ENCODE results near the gene RBM19.

RBM19 gene

DNA sequence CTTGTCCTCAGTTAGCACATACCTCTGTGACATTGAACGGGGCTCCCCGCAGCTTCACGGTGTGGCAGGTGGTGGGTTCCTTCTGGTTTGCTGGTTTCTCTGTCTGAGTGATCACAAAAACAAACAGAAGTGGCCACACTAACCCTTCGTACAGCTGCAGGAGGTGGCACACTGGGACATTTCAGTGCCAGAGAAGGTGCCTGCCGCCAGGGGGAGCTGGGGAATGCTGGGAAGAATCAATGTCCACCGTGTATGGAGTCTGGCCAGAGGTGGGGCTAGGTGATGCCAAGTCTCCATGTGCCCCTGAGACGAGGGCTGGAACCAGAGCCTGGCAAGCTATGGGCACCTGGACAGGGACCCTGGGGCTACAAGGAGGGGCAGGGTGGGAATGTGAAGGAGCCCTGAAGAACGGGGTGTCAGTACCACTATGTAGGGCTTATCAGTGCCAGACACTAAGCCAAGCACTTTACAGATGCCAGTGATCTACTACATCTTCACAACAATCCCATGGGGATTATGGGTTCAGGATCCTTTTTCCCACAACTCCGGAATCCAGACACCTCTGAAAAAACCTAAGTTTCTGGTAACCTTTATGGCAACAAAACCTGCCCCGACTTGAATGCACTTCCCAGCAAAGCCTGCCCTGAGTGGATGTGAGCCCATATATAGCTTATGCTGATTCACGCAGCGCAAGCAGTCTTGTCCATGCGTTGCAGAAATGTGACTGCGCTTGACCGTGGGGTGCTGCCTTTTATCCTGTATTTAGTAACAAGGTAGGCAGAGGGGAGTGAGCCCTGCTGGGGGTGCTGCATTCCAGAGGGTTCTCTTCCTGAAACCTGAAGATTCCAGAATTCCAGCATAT lies 10.8 kb downstream of the RBM19 start:
- DNase-seq (ENCODE audit: low read depth in 2 of 2) = no peak

DNA sequence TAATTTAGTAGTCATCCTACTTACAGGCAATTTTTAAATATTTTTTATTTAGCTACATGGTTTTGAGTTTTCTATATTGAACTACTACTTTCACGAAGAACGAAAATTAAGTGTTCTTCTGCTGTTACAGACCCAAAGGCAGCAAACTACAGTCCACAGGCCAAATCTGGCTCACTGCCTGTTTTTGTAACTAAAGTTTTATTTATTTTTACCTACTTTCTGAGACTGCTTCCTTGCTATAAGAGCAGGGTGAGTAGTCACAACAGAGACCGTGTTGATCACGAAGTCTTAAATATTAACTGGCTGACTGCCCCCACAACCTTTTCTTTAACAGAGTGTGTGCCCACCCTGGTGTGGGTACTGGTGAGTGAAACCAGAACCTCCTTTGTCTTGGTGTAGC lies 11.6 kb downstream of the RBM19 start:
- DNase-seq (ENCODE audit: low read depth in 2 of 2) = no peak

GRCh38 chr12:113950873-113951272 lies 15.3 kb downstream of the RBM19 start:
- DNase-seq (ENCODE audit: low read depth in 2 of 2) = no peak

- no peak for DNase-seq (ENCODE audit: low read depth in 2 of 2)
Observed at GRCh38 chr12:113949321-113950305, 16.5 kb downstream of the RBM19 start.

DNA sequence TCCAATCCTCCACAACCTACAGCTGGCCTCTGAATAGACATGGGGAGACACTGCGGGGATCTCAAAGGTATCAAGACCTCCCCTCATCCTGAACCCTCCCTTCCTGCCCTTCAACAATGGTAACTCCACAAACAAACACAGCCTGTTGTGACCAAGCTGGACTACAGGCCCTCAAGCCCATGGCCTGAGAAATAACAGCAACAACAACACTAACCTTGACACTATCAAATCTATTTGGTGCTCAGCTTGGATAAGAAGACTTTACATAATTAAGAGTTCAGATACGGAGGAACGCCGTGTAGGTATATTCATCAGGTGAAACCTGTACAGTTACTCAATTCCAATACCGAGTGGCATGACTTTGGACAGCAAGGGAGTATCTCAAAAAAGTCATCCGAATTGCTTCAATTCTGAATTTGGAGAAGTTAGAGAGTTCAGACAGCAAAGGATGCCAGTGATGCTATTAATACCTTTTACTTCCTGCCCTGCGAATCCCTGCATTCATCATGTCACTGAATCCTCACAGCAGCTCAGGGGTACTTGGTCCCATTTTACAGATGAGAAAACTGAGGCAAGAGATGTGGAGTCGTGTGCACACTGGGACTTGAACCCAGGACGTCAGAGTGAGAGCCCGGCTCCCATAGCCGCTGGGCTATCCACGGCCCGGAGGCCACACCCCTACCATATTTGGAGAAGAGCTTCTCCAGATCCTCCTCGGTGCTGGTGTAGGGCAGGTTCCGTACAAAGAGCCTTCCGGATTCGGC lies 17.8 kb downstream of the RBM19 start:
- no peak for DNase-seq (ENCODE audit: low read depth in 2 of 2)

DNA sequence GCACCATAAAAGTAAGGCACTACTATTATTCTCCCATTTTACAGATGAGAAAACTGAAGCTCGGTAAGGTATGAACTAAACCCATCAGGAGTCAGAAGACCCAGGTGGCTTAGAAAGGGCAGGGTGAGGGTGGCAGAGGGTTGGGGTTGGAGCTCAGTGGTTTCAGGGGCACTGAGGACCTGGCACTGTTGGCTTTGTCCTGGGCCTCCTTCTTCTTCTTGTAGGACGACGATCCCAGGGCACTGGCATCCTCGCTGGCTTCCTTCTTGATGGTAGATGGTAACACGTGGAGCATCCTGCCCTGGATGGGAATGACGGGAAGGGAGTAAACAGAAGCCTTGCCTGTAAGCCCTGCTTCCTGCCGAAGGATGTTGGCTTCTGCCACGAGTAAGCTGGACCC lies 19.9 kb downstream of the RBM19 start:
- DNase-seq (ENCODE audit: low read depth in 2 of 2) = no peak

GRCh38 chr12:113945174-113946173 lies 20.7 kb downstream of the RBM19 start:
- no peak for DNase-seq (ENCODE audit: low read depth in 2 of 2)

GRCh38 chr12:113942209-113942608 lies 23.9 kb downstream of the RBM19 start:
- DNase-seq (ENCODE audit: low read depth in 2 of 2) = no peak

GRCh38 chr12:113941208-113941486 lies 25.0 kb downstream of the RBM19 start:
- no peak for DNase-seq (ENCODE audit: low read depth in 2 of 2)

DNA sequence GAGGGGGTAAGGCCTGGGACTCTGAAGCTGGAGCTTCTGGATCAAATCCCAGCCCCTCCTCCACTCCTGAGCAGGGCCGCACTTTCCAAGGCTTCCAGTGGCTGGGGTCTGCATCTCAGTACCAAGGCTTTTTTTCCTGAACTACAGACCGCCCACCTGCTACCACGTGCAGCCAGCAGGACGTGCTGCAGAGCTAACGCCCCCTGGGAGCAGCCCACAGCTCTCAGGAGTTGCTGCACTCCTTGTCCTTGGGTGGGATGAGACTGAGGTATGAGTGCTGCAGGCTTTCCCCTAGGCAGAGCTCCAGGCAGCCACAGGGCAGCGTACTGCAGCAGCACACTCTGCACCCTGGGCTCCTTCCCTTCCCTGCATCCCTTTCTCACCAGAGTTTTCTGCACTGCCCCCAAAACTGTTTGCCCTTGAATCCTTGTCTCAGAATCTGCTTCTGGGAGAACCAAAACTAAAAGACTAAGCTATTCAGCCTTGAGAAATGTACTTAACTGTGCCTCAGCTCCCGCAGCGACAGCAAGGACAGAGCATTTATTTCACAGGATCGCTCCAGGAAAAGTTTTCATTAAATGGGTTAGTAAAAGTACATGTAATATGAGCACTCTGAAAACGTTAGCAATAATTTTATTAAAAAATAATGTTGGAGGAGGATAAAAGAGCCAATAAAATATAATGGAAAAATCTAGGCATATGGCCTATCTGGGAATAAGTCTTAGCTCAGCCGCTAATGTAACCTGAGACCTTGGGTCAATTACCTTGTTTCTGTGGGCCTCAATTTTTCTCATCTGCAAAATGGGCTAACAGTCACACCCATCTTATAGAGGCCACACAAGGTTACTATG lies 25.5 kb downstream of the RBM19 start:
- DNase-seq (ENCODE audit: low read depth in 2 of 2) = no peak

DNA sequence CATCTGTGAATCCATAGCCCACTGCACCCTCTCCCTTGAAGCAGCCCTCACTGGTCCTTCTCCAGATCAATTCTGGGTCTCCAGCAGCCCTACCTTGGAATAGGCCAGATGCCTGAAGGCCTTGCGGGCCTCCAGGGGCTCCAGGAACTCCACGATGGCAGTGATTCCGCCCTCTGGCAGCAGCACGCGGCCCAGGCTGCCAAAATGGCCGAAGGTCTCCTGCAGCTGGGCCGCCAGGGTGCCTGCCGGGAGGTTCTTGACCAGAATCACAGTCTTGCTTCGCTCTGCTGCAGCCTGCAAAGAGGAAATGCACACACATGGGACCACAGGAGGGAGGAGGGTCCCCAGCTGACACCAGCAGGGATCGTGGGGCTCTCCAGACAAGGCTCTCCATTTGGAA lies 26.3 kb downstream of the RBM19 start:
- DNase-seq (ENCODE audit: low read depth in 2 of 2) = no peak

DNA sequence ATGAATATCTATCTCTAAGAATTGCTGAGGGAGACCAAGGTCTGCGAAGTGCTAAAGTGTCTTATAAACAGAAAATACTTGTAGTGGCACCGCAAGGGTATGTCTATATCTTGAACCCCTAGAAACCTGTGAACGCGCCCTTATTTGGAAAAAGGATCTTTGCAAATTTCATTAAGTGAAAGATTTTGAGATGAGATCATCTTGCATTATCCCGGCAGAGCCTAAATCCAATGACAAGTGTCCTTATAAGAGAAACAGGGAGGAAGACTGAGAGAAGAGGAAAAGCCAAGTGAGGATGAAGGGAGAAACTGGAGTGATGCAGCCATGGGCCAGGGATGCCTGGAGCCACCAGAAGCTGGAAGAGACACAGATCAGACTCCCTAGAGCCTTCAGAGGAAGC lies 27.7 kb downstream of the RBM19 start:
- DNase-seq (ENCODE audit: low read depth in 2 of 2) = no peak

DNA sequence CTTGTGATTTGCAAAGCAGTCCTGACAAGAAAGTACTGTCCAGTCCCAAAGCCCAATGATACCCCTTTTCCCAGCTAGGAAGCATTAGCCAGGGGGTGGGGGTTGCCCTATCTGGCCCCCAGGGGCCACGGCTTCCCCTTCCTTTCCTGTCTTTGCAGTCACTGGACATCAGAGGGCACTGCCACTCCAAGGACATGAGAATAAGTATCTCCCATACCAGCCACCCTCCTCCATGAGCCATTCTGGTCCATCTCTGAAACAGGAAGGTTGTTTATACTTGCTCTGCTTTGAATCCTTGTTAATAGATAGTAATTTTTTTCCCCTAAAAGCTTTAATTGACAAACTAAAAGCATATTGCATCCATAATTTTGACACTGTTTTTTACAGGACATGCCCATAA lies 29.7 kb downstream of the RBM19 start:
- DNase-seq (ENCODE audit: low read depth in 2 of 2) = no peak

GRCh38 chr12:113935459-113935858 lies 30.7 kb downstream of the RBM19 start:
- no peak for DNase-seq (ENCODE audit: low read depth in 2 of 2)

DNA sequence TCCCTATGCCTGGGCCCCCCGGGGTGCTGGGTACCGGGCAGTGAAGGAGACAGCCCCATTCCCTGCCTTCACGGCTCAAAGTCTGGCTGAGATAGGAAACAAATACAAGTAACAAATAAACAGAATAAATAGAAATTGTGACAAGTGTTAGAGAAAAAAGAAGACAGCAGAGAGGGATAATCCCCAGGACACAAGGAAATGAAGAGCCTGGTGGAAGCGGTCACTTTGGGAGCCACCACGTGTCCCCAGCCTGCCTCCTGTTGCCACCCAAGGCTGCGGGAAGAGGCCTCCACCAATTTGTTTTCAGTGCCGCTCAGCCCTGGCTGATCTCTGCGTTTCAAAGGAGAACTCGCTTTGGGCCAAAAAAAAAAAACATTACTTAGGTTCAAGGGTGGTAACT lies 31.2 kb downstream of the RBM19 start:
- DNase-seq (ENCODE audit: low read depth in 2 of 2) = no peak

GRCh38 chr12:113934060-113934814 lies 31.9 kb downstream of the RBM19 start:
- no peak for DNase-seq (ENCODE audit: low read depth in 2 of 2)

DNA sequence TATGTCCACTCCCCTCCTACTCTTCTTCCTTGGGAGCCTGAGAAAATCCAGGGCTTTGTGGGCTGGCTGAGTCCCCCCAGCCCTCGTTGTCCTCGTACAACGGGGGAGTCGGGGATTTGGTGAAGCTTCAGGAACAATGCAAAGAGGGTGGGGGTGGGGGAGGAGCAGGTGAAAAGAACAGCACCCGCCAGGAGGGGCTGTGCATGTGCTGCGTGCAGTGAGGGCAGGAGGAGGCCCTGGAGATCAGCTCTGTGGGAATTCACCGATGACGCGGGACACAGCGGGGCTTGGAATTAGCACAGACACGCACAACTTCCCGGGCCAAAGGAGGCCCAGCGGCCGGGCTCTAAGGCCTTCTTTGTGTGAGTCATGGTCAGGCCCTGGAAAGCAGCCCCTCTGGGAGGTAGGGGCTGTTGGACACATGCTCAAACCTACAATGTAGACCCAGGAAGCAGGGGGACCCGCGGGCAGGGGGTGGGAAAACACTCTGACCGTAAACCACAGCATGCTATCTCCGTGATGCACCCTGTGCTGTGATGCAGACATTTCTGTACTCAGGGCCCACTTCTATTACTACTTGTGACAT lies 32.8 kb downstream of the RBM19 start:
- DNase-seq (ENCODE audit: low read depth in 2 of 2) = no peak

DNA sequence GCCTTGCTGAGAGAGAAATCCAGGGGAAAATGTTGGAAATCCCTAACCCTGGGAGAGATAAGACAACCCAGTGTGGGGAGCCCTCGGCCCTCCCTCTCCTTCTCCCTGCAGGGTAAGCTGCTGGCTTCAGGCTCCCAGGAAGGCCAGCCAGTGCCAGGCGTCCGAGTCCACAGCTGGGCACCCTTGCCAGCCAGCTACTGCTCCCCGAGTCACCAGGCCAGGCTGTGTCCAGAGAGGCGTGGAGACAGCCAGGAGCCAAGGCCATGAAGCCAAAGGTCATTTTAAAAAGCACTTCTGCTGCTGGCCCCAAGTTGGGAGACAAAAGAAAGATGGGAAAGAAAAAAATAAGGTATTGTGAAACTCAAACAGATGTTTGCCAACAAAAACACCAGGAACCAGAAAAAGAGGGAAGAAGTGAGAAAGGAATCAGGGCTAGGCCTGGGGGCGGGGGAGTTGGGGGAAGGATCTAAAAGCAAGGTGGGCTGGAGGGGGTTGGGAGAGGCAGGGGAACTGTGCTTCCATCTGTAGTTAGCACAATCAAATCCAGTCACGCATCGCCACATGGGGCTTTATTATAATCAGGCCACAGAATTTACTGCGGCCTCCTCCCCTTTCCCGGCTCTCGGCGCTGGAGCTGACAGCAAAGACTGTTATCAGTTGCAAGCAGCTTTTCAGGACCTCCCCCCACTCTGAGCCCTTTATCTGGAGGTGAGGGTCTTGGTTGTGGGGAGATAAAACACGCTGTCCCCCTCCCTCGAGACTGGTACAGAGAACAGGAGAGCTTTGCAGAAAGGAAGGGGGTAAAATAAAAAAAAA lies 33.5 kb downstream of the RBM19 start:
- DNase-seq (ENCODE audit: low read depth in 2 of 2) = no peak
